ENCODE data around the gene DIPK1B. TPM values are rescaled to one million over a fixed set of nuclear protein-coding genes. Genes with fewer than 3 reads are reported as not detected.

The DIPK1B gene
- total RNA-seq, 2 experiments from 2014 or later: 0.15 to 0.18 TPM

GRCh38 chr9:136676920-136677686, 35.3 kb upstream of the DIPK1B start:
- Mint-ChIP-seq H3K27me3 (no peaks in the 10 kb centered on the region), H3K4me1 (no peaks in the 10 kb centered on the region), H3K36me3 (ENCODE audit: low read depth) (no peaks in the 10 kb centered on the region), H3K27ac (no peak overlapping the region), H3K4me3 (no peak overlapping the region), H3K9me3 (no peaks in the 10 kb centered on the region)
- ChIA-PET POLR2A (interaction anchor here (0.7 kb wide), 1 partner anchor 403 kb away, joined by 3 read pairs; no protein-coding TSS in a partner anchor), CTCF (no interaction called here)
- no peak for DNase-seq

- Mint-ChIP-seq H3K4me3 (no peak overlapping the region), H3K9me3 (no peaks in the 10 kb centered on the region), H3K36me3 (ENCODE audit: low read depth) (no peaks in the 10 kb centered on the region), H3K4me1 (no peaks in the 10 kb centered on the region), H3K27ac (no peak overlapping the region), H3K27me3 (no peaks in the 10 kb centered on the region)
- DNase-seq: no peak
- POLR2A ChIA-PET: no interaction called here
- CTCF ChIA-PET: no interaction called here
Measured at GRCh38 chr9:136678034-136678433, 34.3 kb upstream of the DIPK1B start.

DNA sequence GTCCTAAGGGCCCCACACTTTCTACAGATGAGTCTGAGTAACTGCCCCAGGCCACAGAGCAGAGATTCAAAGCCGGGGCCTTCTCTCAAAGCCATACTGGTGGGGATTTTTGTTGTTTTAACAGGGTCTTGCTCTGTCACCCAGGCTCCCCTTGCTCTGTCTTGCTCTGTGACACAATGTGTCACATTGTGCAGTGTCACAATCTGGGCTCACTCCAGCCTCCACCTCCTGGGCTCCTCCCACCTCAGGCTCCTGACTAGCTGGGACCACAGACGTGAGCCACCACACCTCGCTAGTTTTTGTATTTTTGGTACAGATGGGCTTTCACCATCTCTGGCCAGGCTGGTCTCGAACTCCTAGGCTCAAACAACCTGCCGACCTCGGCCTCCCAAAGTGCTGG, 33.7 kb upstream of the DIPK1B start:
- DNase-seq: no peak
- Mint-ChIP-seq H3K27me3 (no peaks in the 10 kb centered on the region), H3K4me1 (no peaks in the 10 kb centered on the region), H3K27ac (no peak overlapping the region), H3K36me3 (ENCODE audit: low read depth) (no peaks in the 10 kb centered on the region), H3K4me3 (no peak overlapping the region), H3K9me3 (no peaks in the 10 kb centered on the region)
- ChIA-PET CTCF (no interaction called here), POLR2A (no interaction called here)

DNA sequence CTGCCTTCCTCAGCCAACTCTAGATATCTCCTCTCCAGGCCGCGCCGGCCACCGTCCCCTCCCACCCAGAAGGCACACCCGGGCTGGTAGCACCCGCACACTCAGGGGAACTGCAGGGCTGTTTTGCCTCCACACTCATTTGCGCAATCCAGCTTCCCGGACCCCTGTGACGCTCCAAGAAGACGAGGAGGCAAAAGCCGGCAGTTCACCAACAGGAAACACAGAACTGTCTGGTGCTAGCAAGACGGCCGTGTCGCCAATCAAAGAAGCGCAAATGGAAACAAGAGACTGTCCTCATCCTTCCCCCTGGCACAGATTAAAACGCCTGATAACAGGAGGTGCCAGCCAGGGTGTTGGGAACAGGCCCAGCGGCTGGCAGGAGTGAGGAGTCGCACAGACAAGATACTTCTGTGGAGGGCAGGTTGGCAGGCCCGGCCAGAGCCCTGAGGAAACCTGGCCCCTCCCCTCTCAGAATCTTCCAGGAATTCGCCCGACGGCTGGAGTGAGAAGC, 32.9 kb upstream of the DIPK1B start:
- Mint-ChIP-seq H3K27me3 (no peaks in the 10 kb centered on the region), H3K36me3 (ENCODE audit: low read depth) (no peaks in the 10 kb centered on the region), H3K27ac (no peak overlapping the region), H3K4me3 (no peak overlapping the region), H3K4me1 (no peaks in the 10 kb centered on the region), H3K9me3 (no peaks in the 10 kb centered on the region)
- CTCF ChIA-PET: interaction anchor here (0.8 to 1.5 kb wide), 2 partner anchors 8 to 45 kb away, joined by 3 read pairs; no protein-coding TSS in a partner anchor
- POLR2A ChIA-PET: no interaction called here
- DNase-seq: no peak

- Mint-ChIP-seq H3K4me3 (no peak overlapping the region), H3K27ac (no peak overlapping the region), H3K27me3 (no peaks in the 10 kb centered on the region), H3K4me1 (peaks cover 3% of the 10 kb centered on the region), H3K36me3 (ENCODE audit: low read depth) (no peaks in the 10 kb centered on the region), H3K9me3 (no peaks in the 10 kb centered on the region)
- POLR2A ChIA-PET: interaction anchor here (1.0 kb wide), 1 partner anchor 197 kb away, joined by 3 read pairs; no protein-coding TSS in a partner anchor
- CTCF ChIA-PET: interaction anchor here (1.1 to 1.5 kb wide), 2 partner anchors 9 kb away, joined by 3 read pairs; no protein-coding TSS in a partner anchor
- DNase-seq: no peak
Measured at GRCh38 chr9:136681029-136681428, 31.3 kb upstream of the DIPK1B start.

- no peak for DNase-seq
- Mint-ChIP-seq H3K9me3 (no peaks in the 10 kb centered on the region), H3K4me1 (peaks cover 6% of the 10 kb centered on the region)
Measured at GRCh38 chr9:136681945-136682699, 30.2 kb upstream of the DIPK1B start.

GRCh38 chr9:136682710-136683109, 29.7 kb upstream of the DIPK1B start:
- H3K36me3 Mint-ChIP-seq (ENCODE audit: low read depth): no peaks in the 10 kb centered on the region
- H3K9me3 Mint-ChIP-seq: no peaks in the 10 kb centered on the region
- no peak for DNase-seq
- H3K4me3 Mint-ChIP-seq: no peak overlapping the region
- no peaks in the 10 kb centered on the region for H3K27me3 Mint-ChIP-seq
- CTCF ChIA-PET: no interaction called here
- H3K4me1 Mint-ChIP-seq: peaks cover 6% of the 10 kb centered on the region
- POLR2A ChIA-PET: no interaction called here
- no peak overlapping the region for H3K27ac Mint-ChIP-seq

More at GRCh38 chr9:136681945-136682699, 30.2 kb upstream of the DIPK1B start:
- Mint-ChIP-seq H3K27ac (no peak overlapping the region), H3K36me3 (ENCODE audit: low read depth) (no peaks in the 10 kb centered on the region), H3K27me3 (no peaks in the 10 kb centered on the region), H3K4me3 (no peak overlapping the region)
- CTCF ChIA-PET: interaction anchor here (1.1 kb wide), 1 partner anchor 10 kb away, joined by 3 read pairs; no protein-coding TSS in a partner anchor
- POLR2A ChIA-PET: no interaction called here

DNA sequence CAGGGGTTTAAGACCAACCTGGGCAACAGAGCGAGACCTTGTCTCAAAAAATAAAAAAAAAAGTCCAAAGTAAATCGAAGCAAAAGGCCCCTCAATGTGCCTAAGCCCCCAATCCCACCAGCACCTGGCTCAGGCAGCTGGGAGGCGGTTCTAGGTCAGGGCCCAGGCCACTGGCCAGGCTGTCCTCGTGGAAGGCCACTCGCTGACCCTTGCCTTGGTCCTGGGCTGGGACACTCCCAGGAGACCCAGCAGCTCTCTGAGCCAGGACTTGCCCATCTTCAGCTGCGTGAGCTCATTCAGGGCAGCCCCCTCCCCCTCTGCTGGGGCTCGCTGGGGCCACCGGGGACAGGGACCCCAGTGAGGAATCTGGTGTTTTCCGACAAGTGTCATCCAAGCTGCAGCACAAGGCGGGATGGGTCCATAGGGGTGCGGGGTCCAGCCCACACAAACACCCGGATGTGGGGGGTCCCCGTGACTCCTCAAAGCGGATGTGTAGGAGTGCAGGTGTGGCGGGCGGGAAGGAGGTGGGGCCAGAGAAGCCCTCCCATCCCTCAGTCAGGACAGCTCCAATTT, 29.1 kb upstream of the DIPK1B start:
- CTCF ChIA-PET: no interaction called here
- Mint-ChIP-seq H3K27ac (no peak overlapping the region), H3K36me3 (ENCODE audit: low read depth) (no peaks in the 10 kb centered on the region), H3K9me3 (no peaks in the 10 kb centered on the region), H3K27me3 (peaks cover under 1% of the 10 kb centered on the region), H3K4me1 (peaks cover 6% of the 10 kb centered on the region), H3K4me3 (no peak overlapping the region)
- DNase-seq: no peak
- POLR2A ChIA-PET: interaction anchor here (0.6 kb wide), 1 partner anchor 14 kb away, joined by 4 read pairs; no protein-coding TSS in a partner anchor

DNA sequence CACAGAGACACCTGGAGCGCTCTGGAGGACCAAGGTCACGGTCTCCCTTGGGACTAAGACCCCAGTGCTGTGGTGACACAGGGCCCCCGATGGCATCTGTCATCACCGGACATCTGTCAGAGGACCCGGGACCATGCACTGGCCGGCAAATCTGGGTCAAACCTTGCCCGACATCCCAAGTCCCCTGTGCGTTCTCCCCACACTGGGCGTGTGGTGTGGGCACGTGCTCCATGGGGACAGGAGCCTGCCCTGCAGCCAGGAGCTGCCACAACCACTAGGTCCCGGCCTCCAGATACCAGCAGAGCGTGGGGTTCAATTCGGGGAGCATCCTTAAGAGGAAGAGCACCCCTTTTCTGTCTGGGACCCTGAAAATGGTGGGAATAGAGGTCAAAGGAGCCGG, 28.6 kb upstream of the DIPK1B start:
- ChIA-PET CTCF (no interaction called here), POLR2A (interaction anchor here (0.6 to 1.0 kb wide), 2 partner anchors 14 to 200 kb away, joined by 3 to 4 read pairs; no protein-coding TSS in a partner anchor)
- Mint-ChIP-seq H3K36me3 (ENCODE audit: low read depth) (no peaks in the 10 kb centered on the region), H3K27ac (no peak overlapping the region), H3K9me3 (no peaks in the 10 kb centered on the region), H3K4me1 (peaks cover 6% of the 10 kb centered on the region), H3K27me3 (peaks cover 4% of the 10 kb centered on the region), H3K4me3 (no peak overlapping the region)
- DNase-seq: no peak

- no peak for DNase-seq
- ChIA-PET CTCF (no interaction called here), POLR2A (interaction anchor here (1.0 kb wide), 1 partner anchor 200 kb away, joined by 3 read pairs; no protein-coding TSS in a partner anchor)
- no peak overlapping the region for H3K27ac Mint-ChIP-seq
- no peak overlapping the region for H3K4me3 Mint-ChIP-seq
- H3K4me1 Mint-ChIP-seq: peaks cover 6% of the 10 kb centered on the region
- no peaks in the 10 kb centered on the region for H3K9me3 Mint-ChIP-seq
- H3K36me3 Mint-ChIP-seq (ENCODE audit: low read depth): no peaks in the 10 kb centered on the region
- peaks cover 6% of the 10 kb centered on the region for H3K27me3 Mint-ChIP-seq
Measured at GRCh38 chr9:136684339-136684738, 28.0 kb upstream of the DIPK1B start.

GRCh38 chr9:136684799-136685198, 27.6 kb upstream of the DIPK1B start:
- H3K27me3 Mint-ChIP-seq: peaks cover 7% of the 10 kb centered on the region
- CTCF ChIA-PET: no interaction called here
- no peaks in the 10 kb centered on the region for H3K36me3 Mint-ChIP-seq (ENCODE audit: low read depth)
- H3K4me3 Mint-ChIP-seq: no peak overlapping the region
- POLR2A ChIA-PET: interaction anchor here (1.0 to 1.1 kb wide), 2 partner anchors 43 to 201 kb away, joined by 3 to 5 read pairs; no protein-coding TSS in a partner anchor
- no peak overlapping the region for H3K27ac Mint-ChIP-seq
- DNase-seq: no peak
- H3K4me1 Mint-ChIP-seq: peaks cover 6% of the 10 kb centered on the region
- H3K9me3 Mint-ChIP-seq: no peaks in the 10 kb centered on the region

GRCh38 chr9:136685216-136685615, 27.2 kb upstream of the DIPK1B start:
- Mint-ChIP-seq H3K9me3 (no peaks in the 10 kb centered on the region), H3K4me1 (peaks cover 6% of the 10 kb centered on the region), H3K27me3 (peaks cover 11% of the 10 kb centered on the region), H3K4me3 (no peak overlapping the region), H3K36me3 (ENCODE audit: low read depth) (no peaks in the 10 kb centered on the region), H3K27ac (no peak overlapping the region)
- CTCF ChIA-PET: no interaction called here
- DNase-seq: no peak
- POLR2A ChIA-PET: interaction anchor here (1.1 kb wide), 1 partner anchor 42 kb away, joined by 5 read pairs; no protein-coding TSS in a partner anchor
